MCF 10A (cell line): ENCODE measurements around the gene DUOXA1. TPM values are rescaled to one million over a fixed set of nuclear protein-coding genes. Genes with fewer than 3 reads are reported as not detected.

Experiments used
- BruUV-seq: library from RNA; stranded (reverse); fragments of 400-500 nt; replicated peaks from 2 replicates; lab custom pipeline; 2021; lab: Mats Ljungman, UMichigan
- CTCF ChIA-PET: fragments of 300-600 bp; sonication (Branson Sonifier 250); formaldehyde crosslinking; extraction: SDS; loops from one replicate; lab custom pipeline; 2021; ENCODE audit warnings: antibody characterized with exemption, inconsistent platforms; lab: Yijun Ruan, JAX
- POLR2A ChIA-PET: fragments of 300-600, 350-650 bp; sonication (Branson Sonifier 250); formaldehyde crosslinking; extraction: SDS; loops from one replicate; lab custom pipeline; 2020; ENCODE audit warnings: antibody characterized with exemption, inconsistent platforms; lab: Yijun Ruan, JAX
- DNase-seq: peaks from one replicate; pipeline ENCODE4 v3.0.0-alpha.2; 2018; ENCODE audit not compliant: unreplicated experiment
- H3K27ac Mint-ChIP-seq: one replicate; pipeline ENCODE4 v1.8.0; 2022; ENCODE audit warnings: mild to moderate bottlenecking, low read depth, mixed read lengths; ENCODE audit not compliant: unreplicated experiment
- H3K27me3 Mint-ChIP-seq: one replicate; pipeline ENCODE4 v1.8.0; 2022; ENCODE audit warnings: mixed read lengths; ENCODE audit not compliant: insufficient read depth, unreplicated experiment
- H3K36me3 Mint-ChIP-seq: one replicate; pipeline ENCODE4 v1.8.0; 2022; ENCODE audit warnings: mild to moderate bottlenecking, moderate library complexity, mixed read lengths; ENCODE audit not compliant: insufficient read depth, unreplicated experiment
- H3K4me1 Mint-ChIP-seq: one replicate; pipeline ENCODE4 v1.8.0; 2022; ENCODE audit warnings: mixed read lengths; ENCODE audit not compliant: insufficient read depth, unreplicated experiment
- H3K4me3 Mint-ChIP-seq: one replicate; pipeline ENCODE4 v1.8.0; 2022; ENCODE audit warnings: mild to moderate bottlenecking, moderate library complexity, mixed read lengths; ENCODE audit not compliant: unreplicated experiment
- H3K9me3 Mint-ChIP-seq: one replicate; pipeline ENCODE4 v1.8.0; 2022; ENCODE audit warnings: mixed read lengths; ENCODE audit not compliant: unreplicated experiment
- CTCF ChIP-seq: fragments of 200-600 bp; IDR thresholded peaks from one replicate; pipeline ENCODE4 v1.8.0; 2022; ENCODE audit warnings: antibody characterized with exemption, mild to moderate bottlenecking; ENCODE audit not compliant: unreplicated experiment
- intact Hi-C: fragments of 100-400 bp; cut with micrococcal nuclease; formaldehyde crosslinking; loops from 2 replicates; pipeline ENCODE4 v1.14.1; 2022
- total RNA-seq: library from RNA; stranded (reverse); gene quantifications from 2 replicates; pipeline ENCODE4 v1.2.3, GENCODE V29; 2022

Gene DUOXA1
- total RNA-seq, 1 experiment from 2014 or later = 1.3 TPM

GRCh38 chr15:45112591-45113379, 16.9 kb downstream of the DUOXA1 start:
- Mint-ChIP-seq H3K27ac (no peak overlapping the region), H3K27me3 (peaks cover 43% of the 10 kb centered on the region)

GRCh38 chr15:45112143-45112590, 17.5 kb downstream of the DUOXA1 start:
- POLR2A ChIA-PET = no interaction called here
- no peak overlapping the region for H3K27ac Mint-ChIP-seq

More at GRCh38 chr15:45112591-45113379, 16.9 kb downstream of the DUOXA1 start:
- H3K36me3 Mint-ChIP-seq = no peaks in the 10 kb centered on the region
- H3K9me3 Mint-ChIP-seq = no peaks in the 10 kb centered on the region
- no peak for DNase-seq
- no peak overlapping the region for H3K4me3 Mint-ChIP-seq
- POLR2A ChIA-PET = no interaction called here
- intact Hi-C loops = no loop called here
- no TSS peak for BruUV-seq
- no peak for TF ChIP-seq CTCF
- CTCF ChIA-PET = no interaction called here
- peaks cover 6% of the 10 kb centered on the region for H3K4me1 Mint-ChIP-seq

GRCh38 chr15:45111390-45112142, 18.1 kb downstream of the DUOXA1 start:
- no peak for TF ChIP-seq CTCF
- Mint-ChIP-seq H3K27ac (no peak overlapping the region), H3K4me3 (no peak overlapping the region), H3K9me3 (no peaks in the 10 kb centered on the region), H3K4me1 (peaks cover 6% of the 10 kb centered on the region), H3K36me3 (no peaks in the 10 kb centered on the region), H3K27me3 (peaks cover 43% of the 10 kb centered on the region)
- ChIA-PET CTCF (no interaction called here), POLR2A (no interaction called here)
- BruUV-seq = no TSS peak
- no peak for DNase-seq
- intact Hi-C loops = no loop called here

More at GRCh38 chr15:45112143-45112590, 17.5 kb downstream of the DUOXA1 start:
- Mint-ChIP-seq H3K4me1 (peaks cover 6% of the 10 kb centered on the region), H3K36me3 (no peaks in the 10 kb centered on the region), H3K27me3 (peaks cover 43% of the 10 kb centered on the region), H3K9me3 (no peaks in the 10 kb centered on the region), H3K4me3 (no peak overlapping the region)
- no peak for DNase-seq
- intact Hi-C loops = no loop called here
- TF ChIP-seq CTCF = no peak
- CTCF ChIA-PET = no interaction called here
- no TSS peak for BruUV-seq

- POLR2A ChIA-PET = no interaction called here
- no peak for TF ChIP-seq CTCF
- H3K27me3 Mint-ChIP-seq = peaks cover 38% of the 10 kb centered on the region
- no peak overlapping the region for H3K27ac Mint-ChIP-seq
- CTCF ChIA-PET = interaction anchor here (6.2 kb wide), 1 partner anchor 9 kb away, joined by 43 read pairs; no protein-coding TSS in a partner anchor
- no peaks in the 10 kb centered on the region for H3K36me3 Mint-ChIP-seq
- no peaks in the 10 kb centered on the region for H3K9me3 Mint-ChIP-seq
- no peak for DNase-seq
- peaks cover 6% of the 10 kb centered on the region for H3K4me1 Mint-ChIP-seq
- intact Hi-C loops = no loop called here
- no peak overlapping the region for H3K4me3 Mint-ChIP-seq
- BruUV-seq = no TSS peak
These were observed 19.3 kb downstream of the DUOXA1 start for GRCh38 chr15:45110256-45110820.
